Fibroblast of skin of abdomen (primary cell): ENCODE measurements around the gene STK35. TPM values are rescaled to one million over a fixed set of nuclear protein-coding genes. Genes with fewer than 3 reads are reported as not detected.

Source experiments
- DNase-seq: peaks from one replicate; pipeline ENCODE4 v3.0.0-alpha.2; 2013
- polyA plus RNA-seq, 2 experiments: library from polyadenylated mRNA; unstranded; fragments of 120-200 nt; gene quantifications; one replicate each; pipeline ENCODE4 v1.2.1, GENCODE V29; 2013; ENCODE audit not compliant: insufficient read length in 2 of 2

Gene STK35
- 12.3 TPM for polyA plus RNA-seq (2013, experiment 1 of 2; ENCODE audit: insufficient read length)
- 12.2 TPM for polyA plus RNA-seq (2013, experiment 2 of 2; ENCODE audit: insufficient read length)

DNA sequence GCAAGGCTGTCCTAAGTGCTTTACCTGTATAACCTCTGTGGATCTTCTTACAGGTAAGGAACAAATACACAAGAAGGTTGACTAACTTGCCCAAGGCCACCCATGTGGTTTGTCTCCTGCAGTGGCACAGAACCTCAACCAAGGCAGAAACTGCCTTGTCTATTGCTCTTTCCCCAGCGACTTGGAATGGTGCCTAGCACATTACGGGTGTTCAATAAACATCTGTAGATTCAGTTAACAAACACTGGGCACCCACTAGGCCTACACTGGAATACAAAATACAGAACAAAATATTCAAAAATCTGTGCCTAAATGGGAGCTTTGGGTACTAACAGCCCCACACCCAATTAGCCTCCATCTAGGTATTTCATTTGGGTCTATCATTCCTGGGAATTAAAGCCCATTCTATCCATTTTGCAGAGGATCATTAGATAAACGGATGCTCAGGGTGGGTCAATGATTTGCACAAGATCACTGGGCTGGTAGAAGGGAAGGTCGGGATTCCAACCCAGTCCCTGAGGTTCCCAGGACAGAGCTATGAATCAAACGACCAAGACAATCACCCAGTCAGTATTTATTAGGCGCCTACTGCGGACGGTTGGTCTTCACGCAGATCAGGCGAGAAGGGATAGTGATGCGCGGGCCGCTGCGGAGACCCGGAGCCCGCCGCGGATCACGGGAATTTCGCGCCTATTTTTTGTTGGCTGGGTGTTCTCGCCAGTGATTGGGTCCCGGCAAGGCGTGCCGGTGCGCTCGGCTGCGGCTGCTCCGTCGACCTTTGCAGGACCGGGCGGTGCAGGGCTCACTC is at the start of gene STK35:
Gene STK35 (plus strand): TSS at position 771 of the 808 bp plus-strand sequence. CDS start 55 bp downstream, outside the sequence.
- DNase-seq: no peak

GRCh38 chr20:2051946-2052345 is 49.7 kb upstream of the STK35 start:
- no peak for DNase-seq

DNA sequence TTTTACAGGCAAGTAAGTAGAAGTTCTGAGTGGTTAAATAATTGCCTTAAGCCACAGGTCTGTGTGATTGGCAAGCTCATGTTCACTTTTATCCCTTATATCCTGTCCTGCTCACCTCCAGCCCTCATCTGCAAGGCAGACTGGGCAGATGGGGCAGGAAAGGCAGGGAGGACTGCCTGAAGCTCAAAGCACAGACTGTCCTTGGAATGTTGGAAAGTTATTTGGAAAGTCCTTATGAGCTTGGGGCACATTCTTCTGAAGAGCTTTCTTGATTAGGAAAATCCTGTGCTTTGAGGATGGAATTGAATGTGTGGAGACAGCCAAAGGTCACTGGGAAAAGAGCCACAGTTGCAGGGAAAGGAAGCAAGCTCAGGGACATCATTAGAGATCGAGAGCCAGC is 48.9 kb upstream of the STK35 start:
- no peak for DNase-seq

- DNase-seq: no peak
Measured at GRCh38 chr20:2053615-2054014, 48.0 kb upstream of the STK35 start.

DNA sequence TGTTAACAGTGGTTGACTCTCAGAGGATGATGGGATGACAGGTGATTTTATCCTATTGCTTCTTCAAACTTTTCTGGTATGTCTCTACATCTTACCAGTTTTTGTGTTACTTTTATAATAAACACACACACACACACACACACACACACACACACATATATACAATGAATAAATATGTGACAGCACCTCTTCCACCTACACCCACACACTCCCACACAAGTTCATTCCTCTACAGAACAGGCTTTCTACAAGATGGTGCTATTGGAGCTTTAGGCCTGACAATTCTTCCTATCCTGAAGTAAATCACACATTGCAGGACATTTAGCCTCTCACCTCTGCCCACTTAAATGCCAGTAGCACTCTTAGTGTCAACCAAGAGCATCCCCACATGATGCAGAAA is 46.7 kb upstream of the STK35 start:
- no peak for DNase-seq

- no peak for DNase-seq
Measured at GRCh38 chr20:2059411-2059810, 42.2 kb upstream of the STK35 start.

DNA sequence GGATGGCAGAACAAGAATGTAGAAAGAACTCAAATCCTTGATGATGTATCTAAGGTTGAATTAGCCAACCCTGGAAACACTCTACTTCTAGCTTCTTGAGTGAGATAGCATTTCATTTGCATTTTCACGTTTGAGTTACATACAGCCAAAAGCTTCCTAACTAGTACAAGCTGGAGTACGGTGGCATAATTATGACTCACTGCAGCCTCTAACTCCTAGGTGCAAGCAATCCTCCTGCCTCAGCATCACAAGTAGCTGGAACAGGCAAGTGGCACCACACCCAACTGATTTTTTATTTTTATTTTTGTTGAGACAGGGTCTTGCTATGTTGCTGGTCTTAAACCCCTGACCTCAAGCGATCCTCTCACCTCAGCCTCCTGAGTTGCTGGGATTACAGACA is 36.5 kb upstream of the STK35 start:
- DNase-seq: no peak

GRCh38 chr20:2066461-2067122 is 35.0 kb upstream of the STK35 start:
- no peak for DNase-seq

DNA sequence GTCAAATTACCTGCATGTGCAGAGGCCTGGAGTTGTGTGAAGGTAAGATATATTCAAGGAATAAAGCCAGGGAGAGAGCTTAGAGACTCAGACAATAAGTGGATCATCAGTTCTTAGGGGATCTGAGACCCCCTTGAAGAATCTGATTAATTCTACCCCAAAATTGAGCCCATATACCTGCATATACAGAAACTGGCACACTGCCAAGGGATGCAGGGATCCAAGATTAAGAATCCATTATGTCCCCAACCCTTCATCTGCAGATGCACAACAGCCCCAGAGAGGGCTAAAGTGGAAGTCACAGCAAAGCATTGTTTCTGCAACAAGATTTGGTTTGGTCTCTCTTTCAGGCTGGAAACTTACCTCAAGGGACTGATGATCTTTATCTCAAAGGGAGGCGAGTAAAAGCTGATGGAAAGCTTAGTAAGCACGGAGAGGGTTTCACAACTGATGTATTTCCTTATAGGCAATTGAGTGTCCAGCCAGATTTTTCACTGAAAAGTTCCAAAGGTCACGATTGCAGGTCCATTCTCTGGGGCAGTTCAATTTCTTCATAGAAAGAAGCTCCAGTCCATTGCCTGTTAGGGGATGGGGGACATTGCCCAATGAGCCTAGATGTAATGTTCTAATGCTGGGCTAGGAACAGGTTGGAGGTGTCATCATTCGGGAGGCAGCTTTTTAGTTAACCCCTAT is 20.9 kb upstream of the STK35 start:
- DNase-seq: no peak

DNA sequence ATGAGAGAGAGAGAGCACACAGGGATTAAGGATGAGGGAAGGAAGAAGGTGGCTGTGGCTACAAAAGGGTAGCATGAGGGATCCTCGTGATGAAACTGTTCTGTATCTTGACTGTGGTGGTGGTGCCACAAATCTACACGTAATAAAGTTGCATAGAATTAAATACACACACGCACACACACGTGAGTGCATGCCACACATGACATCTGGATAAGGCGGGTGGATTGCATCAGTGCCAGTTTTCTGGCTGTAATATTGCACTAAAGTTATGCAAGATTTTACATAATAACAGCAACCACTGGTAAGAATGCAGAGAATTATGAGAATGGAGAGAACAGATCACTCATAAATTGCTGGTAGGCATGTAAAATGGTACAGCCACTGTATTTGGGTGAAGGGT is 16.9 kb upstream of the STK35 start:
- DNase-seq: peak; percentile 14

GRCh38 chr20:2086177-2086979 is 15.2 kb upstream of the STK35 start:
- DNase-seq: no peak

DNA sequence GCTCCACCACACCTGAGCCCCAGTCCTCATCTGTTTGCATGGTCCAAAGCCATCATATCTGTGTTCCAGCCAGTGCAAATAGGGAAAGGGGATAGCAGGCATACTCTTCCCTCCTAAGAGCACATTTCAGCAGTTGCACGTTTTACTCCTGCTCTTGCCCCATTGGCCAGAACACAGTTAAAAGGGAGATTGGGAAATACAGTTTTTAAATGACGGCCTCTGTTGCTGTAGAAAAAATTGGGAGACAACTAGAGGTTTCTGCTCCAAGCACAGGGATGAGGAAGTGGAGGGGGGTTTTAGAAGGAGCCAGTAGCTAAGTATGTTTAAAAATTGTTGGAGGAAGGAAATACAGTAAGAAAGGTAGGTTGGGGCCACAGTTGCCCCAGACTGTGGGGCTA is 14.6 kb upstream of the STK35 start:
- DNase-seq: no peak

- DNase-seq: no peak
Measured at GRCh38 chr20:2088891-2089290, 12.7 kb upstream of the STK35 start.

- DNase-seq: no peak
Measured at GRCh38 chr20:2089447-2089846, 12.2 kb upstream of the STK35 start.

DNA sequence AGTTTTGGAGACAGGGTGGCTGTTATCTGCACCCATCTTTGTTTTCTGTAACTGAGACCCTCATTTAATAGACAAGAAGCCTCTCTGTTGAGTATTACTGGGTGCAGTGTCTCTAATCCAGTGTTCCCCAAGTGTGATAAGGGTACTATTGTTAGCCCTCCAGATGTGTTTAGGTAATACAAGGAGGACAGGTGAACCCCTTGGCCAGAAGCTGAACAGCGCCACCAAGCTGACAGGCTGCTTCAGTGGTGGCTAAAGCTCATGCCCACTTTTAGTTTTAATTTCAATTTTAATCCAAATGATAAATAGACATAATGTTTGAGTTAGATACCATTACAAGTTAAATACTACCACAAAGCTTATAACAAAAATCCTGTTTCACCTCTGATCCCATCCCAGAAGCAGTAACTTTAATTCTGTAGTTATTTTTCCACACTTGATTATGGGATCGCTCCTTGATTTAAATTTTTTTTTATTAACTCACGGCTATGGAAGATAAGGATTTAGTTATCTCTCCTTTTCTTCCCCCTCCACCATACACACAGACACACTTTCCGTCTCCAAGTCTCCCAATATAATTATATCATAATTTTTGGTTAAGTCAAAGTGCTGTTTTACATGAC is 8.4 kb upstream of the STK35 start:
- no peak for DNase-seq

DNA sequence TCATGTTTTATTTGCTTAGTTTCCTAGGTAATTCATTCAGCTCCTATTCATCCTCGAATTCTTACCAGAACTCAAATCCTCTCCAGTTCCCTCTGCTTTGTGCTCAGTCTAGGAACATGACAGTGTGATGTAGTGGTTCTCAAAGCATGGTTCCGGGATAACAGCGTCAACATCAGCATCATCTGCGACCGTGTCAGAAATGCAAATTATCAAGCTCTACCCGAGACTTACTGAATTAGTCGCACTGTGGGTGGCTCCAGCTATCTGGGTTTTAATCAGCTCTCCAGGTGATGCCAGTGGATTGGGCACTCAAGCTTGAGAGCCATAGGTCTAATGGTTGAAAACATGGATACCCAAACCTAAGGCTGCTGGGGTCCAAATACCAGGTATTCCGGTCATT is 7.7 kb upstream of the STK35 start:
- DNase-seq: no peak

GRCh38 chr20:2101865-2102584 is 398 bp downstream of the STK35 start:
- peak; percentile 94 for DNase-seq

DNA sequence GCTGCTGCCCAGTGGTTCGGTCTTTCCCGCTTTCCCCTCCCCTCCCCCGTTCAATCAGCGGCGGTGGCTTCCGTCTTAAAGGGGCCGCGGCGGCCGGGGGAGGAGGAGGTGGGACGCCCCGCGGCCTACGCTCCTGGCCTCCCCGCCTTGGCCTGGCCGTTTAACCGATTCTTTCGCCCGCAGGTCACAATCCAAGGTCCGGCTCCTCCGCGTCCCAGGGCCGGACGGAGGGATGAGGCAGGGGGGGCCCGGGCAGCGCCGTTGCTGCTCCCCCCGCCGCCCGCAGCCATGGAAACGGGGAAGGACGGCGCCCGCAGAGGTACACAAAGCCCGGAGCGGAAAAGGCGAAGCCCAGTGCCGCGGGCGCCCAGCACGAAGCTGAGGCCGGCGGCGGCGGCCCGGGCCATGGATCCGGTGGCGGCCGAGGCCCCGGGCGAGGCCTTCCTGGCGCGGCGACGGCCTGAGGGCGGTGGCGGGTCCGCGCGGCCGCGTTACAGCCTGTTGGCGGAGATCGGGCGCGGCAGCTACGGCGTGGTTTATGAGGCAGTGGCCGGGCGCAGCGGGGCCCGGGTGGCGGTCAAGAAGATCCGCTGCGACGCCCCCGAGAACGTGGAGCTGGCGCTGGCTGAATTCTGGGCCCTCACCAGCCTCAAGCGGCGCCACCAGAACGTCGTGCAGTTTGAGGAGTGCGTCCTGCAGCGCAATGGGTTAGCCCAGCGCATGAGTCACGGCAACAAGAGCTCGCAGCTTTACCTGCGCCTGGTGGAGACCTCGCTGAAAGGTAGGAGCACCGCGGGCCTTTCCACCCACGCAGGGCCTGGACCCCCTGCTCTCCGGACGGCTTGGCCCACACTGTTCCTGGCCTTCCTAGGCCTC is 1.2 kb downstream of the STK35 start:
- DNase-seq: peak; percentile 88

DNA sequence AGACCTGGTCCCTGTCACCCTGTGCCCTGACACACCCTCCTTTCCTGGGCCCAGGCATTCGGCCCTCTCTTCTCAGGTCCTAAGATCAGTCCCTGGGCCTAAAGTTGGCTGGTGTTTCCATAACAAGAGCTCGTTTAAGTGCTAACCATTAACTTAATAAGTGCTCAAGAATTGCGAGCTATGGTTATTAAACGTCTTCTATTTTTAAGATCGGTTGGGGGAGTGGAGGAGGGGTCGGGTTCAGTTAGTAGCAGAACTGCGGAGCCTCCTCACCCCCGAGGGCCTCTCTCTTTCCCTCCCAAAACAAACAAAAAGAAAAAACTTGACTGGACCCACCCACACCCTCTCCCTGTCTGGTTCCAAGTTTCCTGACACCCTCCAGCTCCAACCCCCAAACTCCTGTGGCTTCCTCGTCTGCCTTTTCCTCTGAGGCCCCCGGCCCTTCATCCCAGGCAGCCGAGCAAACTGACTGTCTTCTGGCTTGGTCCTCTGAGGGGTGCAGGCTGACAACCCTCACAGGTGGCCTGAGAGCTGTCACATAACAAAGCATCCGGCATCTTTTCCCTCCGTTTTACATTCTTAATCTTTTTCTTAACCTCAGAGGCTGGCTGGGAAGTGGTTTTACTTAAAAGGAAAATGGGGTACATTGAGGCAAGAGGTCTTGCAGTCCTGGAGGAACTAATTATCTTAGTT is 2.0 kb downstream of the STK35 start:
- no peak for DNase-seq

DNA sequence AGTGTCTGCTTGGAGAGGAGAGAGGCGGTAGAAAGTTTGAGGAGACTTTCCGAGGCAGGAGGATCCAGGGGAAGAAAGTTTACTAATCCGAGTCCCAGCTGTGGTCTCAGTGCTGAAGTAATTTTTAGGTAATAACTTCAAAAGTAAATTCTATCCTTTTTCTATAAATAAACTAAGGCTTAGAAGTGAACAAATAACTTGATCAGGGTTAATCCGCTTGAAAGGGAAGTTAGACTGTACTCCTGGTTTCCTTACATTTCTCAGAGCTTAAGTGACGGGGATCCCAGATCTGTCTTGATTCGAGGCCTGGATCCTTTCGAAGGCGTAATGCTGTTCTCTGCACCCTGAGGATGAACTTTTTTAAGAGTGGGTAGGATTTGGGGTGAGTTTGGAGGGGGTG is 2.6 kb downstream of the STK35 start:
- DNase-seq: no peak
